WTC11 (cell line): Measurements from ENCODE around the gene DLX6. TPM values are rescaled to one million over a fixed set of nuclear protein-coding genes. Genes with fewer than 3 reads are reported as not detected.

Experiments used
- ATAC-seq: fragments of 200-7000 bp; cut with Tn5 transposase; 2 replicates; pipeline ENCODE4 v1.10.0; 2021; ENCODE audit warnings: mild to moderate bottlenecking, moderate library complexity
- CTCF ChIA-PET: fragments of 300-600 bp; sonication (Branson Sonifier 250); formaldehyde crosslinking; loops from one replicate; lab custom pipeline; 2021; ENCODE audit warnings: antibody characterized with exemption; lab: Charles Lee
- POLR2A ChIA-PET: fragments of 350-600 bp; sonication (Branson Sonifier 250); formaldehyde crosslinking; loops from one replicate; lab custom pipeline; 2021; ENCODE audit warnings: antibody characterized with exemption; lab: Charles Lee
- DNase-seq: peaks from one replicate; pipeline ENCODE4 v3.0.0; 2021; ENCODE audit warnings: low spot score
- H3K27ac Mint-ChIP-seq: 2 replicates; pipeline ENCODE4 v1.8.0; 2021; ENCODE audit warnings: mixed read lengths
- H3K27me3 Mint-ChIP-seq: 2 replicates; pipeline ENCODE4 v1.8.0; 2021; ENCODE audit warnings: low read depth, mild to moderate bottlenecking, moderate library complexity, mixed read lengths
- H3K36me3 Mint-ChIP-seq: 2 replicates; pipeline ENCODE4 v1.8.0; 2021; ENCODE audit warnings: mixed read lengths
- H3K4me1 Mint-ChIP-seq: 2 replicates; pipeline ENCODE4 v1.8.0; 2022; ENCODE audit warnings: mixed read lengths
- H3K4me3 Mint-ChIP-seq: 2 replicates; pipeline ENCODE4 v1.8.0; 2021; ENCODE audit warnings: mild to moderate bottlenecking, moderate library complexity, mixed read lengths
- H3K9me3 Mint-ChIP-seq: 2 replicates; pipeline ENCODE4 v1.8.0; 2021; ENCODE audit warnings: mixed read lengths
- ETV6 ChIP-seq: sonication (generic); formaldehyde crosslinking; IDR thresholded peaks from 2 replicates; pipeline ENCODE4 v1.8.1; 2022; ENCODE audit warnings: mild to moderate bottlenecking, missing genetic modification reagents
- JAZF1 ChIP-seq: fragments of 250-450 bp; sonication (Bioruptor Pico); IDR thresholded peaks from 2 replicates; pipeline ENCODE4 v1.9.0; 2021; ENCODE audit warnings: moderate library complexity, mild to moderate bottlenecking, inconsistent platforms
- JUN ChIP-seq: sonication (generic); formaldehyde crosslinking; IDR thresholded peaks from 2 replicates; pipeline ENCODE4 v1.8.0; 2023; ENCODE audit warnings: mild to moderate bottlenecking, missing genetic modification reagents
- MYBL2 ChIP-seq: sonication (generic); formaldehyde crosslinking; IDR thresholded peaks from 2 replicates; pipeline ENCODE4 v1.8.1; 2023; ENCODE audit warnings: mild to moderate bottlenecking, moderate library complexity, missing genetic modification reagents
- NR1H2 ChIP-seq: sonication (generic); formaldehyde crosslinking; IDR thresholded peaks from 2 replicates; pipeline ENCODE4 v1.9.0; 2021; ENCODE audit warnings: mild to moderate bottlenecking, moderate library complexity, missing genetic modification reagents
- OVOL2 ChIP-seq: fragments of 250-450 bp; sonication (Bioruptor Pico); IDR thresholded peaks from 2 replicates; pipeline ENCODE4 v1.9.0; 2021; ENCODE audit warnings: mild to moderate bottlenecking, borderline replicate concordance
- RELA ChIP-seq: sonication (generic); formaldehyde crosslinking; IDR thresholded peaks from 2 replicates; pipeline ENCODE4 v1.8.1; 2022; ENCODE audit warnings: missing genetic modification reagents, mild to moderate bottlenecking, borderline replicate concordance
- SMAD3 ChIP-seq: sonication (generic); formaldehyde crosslinking; IDR thresholded peaks from 2 replicates; pipeline ENCODE4 v1.8.0; 2022; ENCODE audit warnings: missing genetic modification reagents, mild to moderate bottlenecking, borderline replicate concordance
- ZNF219 ChIP-seq: sonication (generic); formaldehyde crosslinking; IDR thresholded peaks from 2 replicates; pipeline ENCODE4 v1.8.0; 2023; ENCODE audit warnings: missing genetic modification reagents, mild to moderate bottlenecking, borderline replicate concordance
- ZNF232 ChIP-seq: sonication (generic); formaldehyde crosslinking; IDR thresholded peaks from 2 replicates; pipeline ENCODE4 v1.8.0; 2022; ENCODE audit warnings: mild to moderate bottlenecking, missing genetic modification reagents
- ZNF263 ChIP-seq: sonication (generic); formaldehyde crosslinking; IDR thresholded peaks from 2 replicates; pipeline ENCODE4 v1.8.1; 2022; ENCODE audit warnings: low read depth, mild to moderate bottlenecking, moderate library complexity, missing genetic modification reagents
- total RNA-seq: library from RNA; stranded (reverse); gene quantifications from 3 replicates; pipeline ENCODE4 v1.2.3, GENCODE V29; 2021
- TF ChIP-seq, protein P1 (sequence below): sonication (generic); formaldehyde crosslinking; IDR thresholded peaks from 2 replicates; pipeline ENCODE4 v1.8.1; 2022; ENCODE audit warnings: low read depth, mild to moderate bottlenecking, moderate library complexity, missing genetic modification reagents, borderline replicate concordance
- TF ChIP-seq, protein P2 (sequence below): sonication (generic); formaldehyde crosslinking; conservative IDR thresholded peaks from 2 replicates; pipeline ENCODE4 v1.8.1; 2023; ENCODE audit warnings: mild to moderate bottlenecking, low read depth, missing genetic modification reagents, moderate library complexity
- TF ChIP-seq, protein P3 (sequence below): sonication (generic); formaldehyde crosslinking; IDR thresholded peaks from 2 replicates; pipeline ENCODE4 v1.8.1; 2023; ENCODE audit warnings: mild to moderate bottlenecking, missing genetic modification reagents, moderate library complexity
- TF ChIP-seq, protein P4 (sequence below): fragments of 250-450 bp; sonication (Bioruptor Pico); IDR thresholded peaks from 2 replicates; pipeline ENCODE4 v1.9.0; 2021; ENCODE audit warnings: mild to moderate bottlenecking
- TF ChIP-seq, protein P5 (sequence below): fragments of 250-450 bp; sonication (Bioruptor Pico); IDR thresholded peaks from 2 replicates; pipeline ENCODE4 v2.1.2; 2022; ENCODE audit warnings: mild to moderate bottlenecking, moderate library complexity

The DLX6 gene
- total RNA-seq, 1 experiment from 2014 or later: 0.09 TPM

DNA sequence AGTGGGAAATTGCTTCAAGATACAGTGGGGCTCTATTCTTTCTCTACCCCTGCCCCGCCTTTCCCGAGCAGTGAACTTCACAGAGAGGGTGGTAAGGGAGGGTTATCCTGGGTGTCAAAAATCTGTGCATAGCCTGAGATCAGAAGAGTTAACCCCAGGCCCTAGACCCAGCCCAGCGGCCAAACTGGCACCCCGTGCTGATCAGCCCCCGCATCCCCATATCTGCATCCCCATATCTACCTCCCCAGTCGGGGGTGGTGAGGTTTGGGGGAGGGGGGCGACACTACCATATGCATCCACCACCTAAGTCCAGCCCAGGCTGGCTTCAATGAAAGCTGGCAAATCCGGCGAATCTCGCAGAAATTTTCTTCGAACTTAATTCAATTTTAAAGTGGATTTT, 7.0 kb upstream of the DLX6 start:
- POLR2A ChIA-PET: no interaction called here
- TF ChIP-seq, protein P1, sequence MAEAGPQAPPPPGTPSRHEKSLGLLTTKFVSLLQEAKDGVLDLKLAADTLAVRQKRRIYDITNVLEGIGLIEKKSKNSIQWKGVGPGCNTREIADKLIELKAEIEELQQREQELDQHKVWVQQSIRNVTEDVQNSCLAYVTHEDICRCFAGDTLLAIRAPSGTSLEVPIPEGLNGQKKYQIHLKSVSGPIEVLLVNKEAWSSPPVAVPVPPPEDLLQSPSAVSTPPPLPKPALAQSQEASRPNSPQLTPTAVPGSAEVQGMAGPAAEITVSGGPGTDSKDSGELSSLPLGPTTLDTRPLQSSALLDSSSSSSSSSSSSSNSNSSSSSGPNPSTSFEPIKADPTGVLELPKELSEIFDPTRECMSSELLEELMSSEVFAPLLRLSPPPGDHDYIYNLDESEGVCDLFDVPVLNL (CRISPR knock-in tag): no peak
- TF ChIP-seq ZNF232 (CRISPR knock-in tag) (no peak), ZNF219 (CRISPR knock-in tag) (no peak), MYBL2 (CRISPR knock-in tag) (no peak), JUN (CRISPR knock-in tag) (no peak), JAZF1 (CRISPR knock-in tag) (no peak), NR1H2 (CRISPR knock-in tag) (no peak), OVOL2 (CRISPR knock-in tag) (no peak), ETV6 (CRISPR knock-in tag) (no peak)
- TF ChIP-seq, protein P2, sequence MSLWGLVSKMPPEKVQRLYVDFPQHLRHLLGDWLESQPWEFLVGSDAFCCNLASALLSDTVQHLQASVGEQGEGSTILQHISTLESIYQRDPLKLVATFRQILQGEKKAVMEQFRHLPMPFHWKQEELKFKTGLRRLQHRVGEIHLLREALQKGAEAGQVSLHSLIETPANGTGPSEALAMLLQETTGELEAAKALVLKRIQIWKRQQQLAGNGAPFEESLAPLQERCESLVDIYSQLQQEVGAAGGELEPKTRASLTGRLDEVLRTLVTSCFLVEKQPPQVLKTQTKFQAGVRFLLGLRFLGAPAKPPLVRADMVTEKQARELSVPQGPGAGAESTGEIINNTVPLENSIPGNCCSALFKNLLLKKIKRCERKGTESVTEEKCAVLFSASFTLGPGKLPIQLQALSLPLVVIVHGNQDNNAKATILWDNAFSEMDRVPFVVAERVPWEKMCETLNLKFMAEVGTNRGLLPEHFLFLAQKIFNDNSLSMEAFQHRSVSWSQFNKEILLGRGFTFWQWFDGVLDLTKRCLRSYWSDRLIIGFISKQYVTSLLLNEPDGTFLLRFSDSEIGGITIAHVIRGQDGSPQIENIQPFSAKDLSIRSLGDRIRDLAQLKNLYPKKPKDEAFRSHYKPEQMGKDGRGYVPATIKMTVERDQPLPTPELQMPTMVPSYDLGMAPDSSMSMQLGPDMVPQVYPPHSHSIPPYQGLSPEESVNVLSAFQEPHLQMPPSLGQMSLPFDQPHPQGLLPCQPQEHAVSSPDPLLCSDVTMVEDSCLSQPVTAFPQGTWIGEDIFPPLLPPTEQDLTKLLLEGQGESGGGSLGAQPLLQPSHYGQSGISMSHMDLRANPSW (CRISPR knock-in tag): no peak
- TF ChIP-seq, protein P3, sequence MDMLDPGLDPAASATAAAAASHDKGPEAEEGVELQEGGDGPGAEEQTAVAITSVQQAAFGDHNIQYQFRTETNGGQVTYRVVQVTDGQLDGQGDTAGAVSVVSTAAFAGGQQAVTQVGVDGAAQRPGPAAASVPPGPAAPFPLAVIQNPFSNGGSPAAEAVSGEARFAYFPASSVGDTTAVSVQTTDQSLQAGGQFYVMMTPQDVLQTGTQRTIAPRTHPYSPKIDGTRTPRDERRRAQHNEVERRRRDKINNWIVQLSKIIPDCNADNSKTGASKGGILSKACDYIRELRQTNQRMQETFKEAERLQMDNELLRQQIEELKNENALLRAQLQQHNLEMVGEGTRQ (CRISPR knock-in tag): no peak
- TF ChIP-seq, protein P4, sequence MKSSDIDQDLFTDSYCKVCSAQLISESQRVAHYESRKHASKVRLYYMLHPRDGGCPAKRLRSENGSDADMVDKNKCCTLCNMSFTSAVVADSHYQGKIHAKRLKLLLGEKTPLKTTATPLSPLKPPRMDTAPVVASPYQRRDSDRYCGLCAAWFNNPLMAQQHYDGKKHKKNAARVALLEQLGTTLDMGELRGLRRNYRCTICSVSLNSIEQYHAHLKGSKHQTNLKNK (CRISPR knock-in tag): no peak
- H3K27me3 Mint-ChIP-seq: peaks cover 100% of the 10 kb centered on the region
- peak overlapping the region; percentile 27; the same call in 1 of the 2 replicates for H3K4me3 Mint-ChIP-seq
- CTCF ChIA-PET: interaction anchor here (1.4 to 1.8 kb wide), 3 partner anchors 23 to 29 kb away, joined by 4 to 8 read pairs (median 6); no protein-coding TSS in a partner anchor
- peaks cover 71% of the 10 kb centered on the region for H3K4me1 Mint-ChIP-seq
- H3K9me3 Mint-ChIP-seq: no peaks in the 10 kb centered on the region
- DNase-seq: no peak
- no peak for ATAC-seq
- H3K27ac Mint-ChIP-seq: no peak overlapping the region
- H3K36me3 Mint-ChIP-seq: no peaks in the 10 kb centered on the region

DNA sequence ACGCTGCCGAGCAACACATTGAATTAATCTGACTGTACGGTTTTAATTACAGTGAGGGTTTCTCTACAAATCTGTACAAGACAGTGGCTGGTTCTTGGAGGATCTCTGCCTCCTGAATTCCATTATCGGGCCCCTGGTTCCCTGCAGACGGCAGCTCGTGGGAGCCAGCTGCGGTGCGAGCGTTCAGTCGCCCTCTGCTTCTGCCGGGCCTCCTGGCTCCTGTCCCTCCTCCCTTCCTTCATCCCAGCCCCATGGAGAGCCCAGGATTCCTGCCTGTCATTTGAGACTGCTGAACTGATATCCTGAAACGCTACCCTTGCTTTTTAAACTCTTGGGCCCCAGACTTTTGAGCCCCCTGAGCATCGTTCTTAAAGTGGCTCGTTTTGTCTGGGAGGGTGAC, 6.6 kb upstream of the DLX6 start:
- ChIA-PET POLR2A (no interaction called here), CTCF (interaction anchor here (1.4 to 1.8 kb wide), 3 partner anchors 22 to 29 kb away, joined by 4 to 8 read pairs (median 6); no protein-coding TSS in a partner anchor)
- no peak for DNase-seq
- TF ChIP-seq SMAD3 (CRISPR knock-in tag) (no peak), RELA (CRISPR knock-in tag) (no peak), ZNF263 (CRISPR knock-in tag) (peak; percentile 53; the same call in 1 of the 2 replicates)
- TF ChIP-seq, protein P5, sequence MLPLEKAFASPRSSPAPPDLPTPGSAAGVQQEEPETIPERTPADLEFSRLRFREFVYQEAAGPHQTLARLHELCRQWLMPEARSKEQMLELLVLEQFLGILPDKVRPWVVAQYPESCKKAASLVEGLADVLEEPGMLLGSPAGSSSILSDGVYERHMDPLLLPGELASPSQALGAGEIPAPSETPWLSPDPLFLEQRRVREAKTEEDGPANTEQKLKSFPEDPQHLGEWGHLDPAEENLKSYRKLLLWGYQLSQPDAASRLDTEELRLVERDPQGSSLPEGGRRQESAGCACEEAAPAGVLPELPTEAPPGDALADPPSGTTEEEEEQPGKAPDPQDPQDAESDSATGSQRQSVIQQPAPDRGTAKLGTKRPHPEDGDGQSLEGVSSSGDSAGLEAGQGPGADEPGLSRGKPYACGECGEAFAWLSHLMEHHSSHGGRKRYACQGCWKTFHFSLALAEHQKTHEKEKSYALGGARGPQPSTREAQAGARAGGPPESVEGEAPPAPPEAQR (CRISPR knock-in tag): no peak
- Mint-ChIP-seq H3K4me1 (peaks cover 70% of the 10 kb centered on the region), H3K36me3 (no peaks in the 10 kb centered on the region), H3K27me3 (peaks cover 100% of the 10 kb centered on the region), H3K27ac (no peak overlapping the region), H3K4me3 (peak overlapping the region; percentile 20; the same call in 1 of the 2 replicates), H3K9me3 (no peaks in the 10 kb centered on the region)
- ATAC-seq: 0 out of 2 replicates have a peak, but pooled peaks have one; percentile 8
